ENCODE measurements around the gene SLC27A3. TPM values are rescaled to one million over a fixed set of nuclear protein-coding genes. Genes with fewer than 3 reads are reported as not detected.
A peak's percentile ranks its signal among the peaks of the same experiment; 100 is the strongest.

The SLC27A3 gene
- total RNA-seq, 1 experiment from 2014 or later = 0.74 TPM

DNA sequence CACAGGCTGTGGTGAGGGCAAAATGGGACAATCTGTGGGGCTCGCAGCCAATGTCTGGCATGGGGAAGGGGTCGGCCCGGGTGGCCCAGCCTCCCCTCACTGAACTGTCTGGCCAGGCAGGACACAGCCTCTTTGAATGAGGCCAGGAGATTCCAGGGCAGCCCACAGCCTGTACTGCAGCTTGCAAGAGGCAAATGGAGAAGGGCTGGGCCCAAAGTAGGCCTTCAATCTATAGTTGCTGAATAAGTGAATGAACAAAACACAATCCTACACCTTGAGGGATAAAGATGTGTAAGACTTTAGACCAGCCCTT, 23.2 kb downstream of the SLC27A3 start:
- DNase-seq (ENCODE audit: low read depth) = no peak

DNA sequence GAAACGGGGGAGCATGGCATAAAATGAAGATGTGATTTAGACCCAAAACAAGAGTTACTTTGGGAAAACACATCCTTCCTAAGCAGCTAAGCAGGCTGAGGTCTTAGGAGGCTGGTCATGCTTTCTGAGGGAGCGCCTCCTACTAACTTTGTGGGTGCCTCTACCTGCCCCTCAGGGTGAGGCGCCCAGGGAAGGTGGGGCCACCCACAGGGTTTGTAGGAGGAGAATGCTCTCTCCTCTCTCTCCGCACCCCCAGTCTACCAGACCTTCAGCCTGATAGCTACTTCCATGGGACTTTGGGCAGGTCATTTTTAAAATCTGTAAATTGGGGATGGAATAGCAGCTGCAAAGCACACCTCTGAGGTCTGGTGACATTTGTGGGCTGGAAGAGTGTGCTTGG, 23.8 kb downstream of the SLC27A3 start:
- no peak for DNase-seq (ENCODE audit: low read depth)

DNA sequence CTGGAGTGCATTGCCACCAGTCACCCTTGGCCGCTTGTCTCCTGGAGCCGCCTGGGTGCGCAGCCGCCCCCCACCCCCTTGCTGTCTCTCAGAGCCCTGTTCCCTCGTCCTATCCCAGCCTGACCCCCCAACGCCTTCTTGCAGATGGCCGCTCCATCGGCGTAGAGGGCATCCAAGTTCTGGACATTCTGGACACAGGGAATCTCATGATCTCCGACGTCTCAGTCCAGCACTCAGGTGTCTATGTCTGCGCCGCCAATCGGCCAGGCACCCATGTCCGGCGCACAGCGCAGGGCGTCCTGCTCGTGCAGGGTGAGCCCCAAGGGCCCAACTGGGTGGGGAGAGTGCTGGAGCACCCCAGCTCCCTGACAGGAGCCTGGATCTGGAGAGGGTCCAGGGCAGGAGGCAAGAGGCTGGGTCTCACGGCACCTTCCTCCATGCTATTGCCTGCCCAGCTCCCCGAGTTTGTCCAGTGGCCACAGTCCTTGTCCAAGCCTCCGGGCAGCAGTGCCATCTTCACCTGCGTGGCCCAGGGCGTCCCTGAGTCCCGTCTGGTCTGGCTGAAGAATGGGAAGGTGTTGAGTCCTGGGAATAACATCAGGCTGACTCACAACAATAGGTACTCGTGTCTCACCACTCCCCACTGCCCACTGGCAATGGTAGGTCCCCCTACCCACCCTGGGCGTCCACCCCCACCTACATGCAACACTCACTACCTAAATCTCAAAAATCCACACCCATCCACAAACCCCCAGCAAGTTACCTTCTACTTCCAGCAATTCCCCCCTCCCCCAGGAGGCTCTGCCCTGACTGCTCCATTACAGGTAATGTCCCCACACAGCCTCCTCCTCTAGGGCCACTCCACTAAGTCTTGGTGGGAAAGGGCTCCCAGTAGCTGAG, 24.6 kb downstream of the SLC27A3 start:
- no peak for DNase-seq (ENCODE audit: low read depth)

DNA sequence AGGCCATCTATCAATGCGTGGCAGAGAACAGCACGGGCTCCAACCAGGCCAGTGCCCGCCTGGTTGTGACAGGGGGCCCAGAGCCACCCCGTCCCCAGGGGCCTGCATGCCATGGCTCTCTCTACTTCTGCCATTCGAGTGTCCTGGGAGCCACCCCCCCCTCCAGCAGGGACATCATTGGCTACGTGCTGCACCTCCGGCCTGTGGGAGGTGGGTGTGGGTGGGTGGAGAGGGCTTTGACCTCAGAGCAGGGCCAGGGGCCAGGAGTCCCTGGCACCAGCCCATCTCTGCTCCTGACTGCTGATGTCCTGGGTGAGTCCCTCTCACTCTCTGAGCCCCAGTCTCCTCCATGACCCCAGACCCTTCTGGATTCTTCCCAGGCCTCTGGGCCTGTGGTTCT, 25.3 kb downstream of the SLC27A3 start:
- no peak for DNase-seq (ENCODE audit: low read depth)

DNA sequence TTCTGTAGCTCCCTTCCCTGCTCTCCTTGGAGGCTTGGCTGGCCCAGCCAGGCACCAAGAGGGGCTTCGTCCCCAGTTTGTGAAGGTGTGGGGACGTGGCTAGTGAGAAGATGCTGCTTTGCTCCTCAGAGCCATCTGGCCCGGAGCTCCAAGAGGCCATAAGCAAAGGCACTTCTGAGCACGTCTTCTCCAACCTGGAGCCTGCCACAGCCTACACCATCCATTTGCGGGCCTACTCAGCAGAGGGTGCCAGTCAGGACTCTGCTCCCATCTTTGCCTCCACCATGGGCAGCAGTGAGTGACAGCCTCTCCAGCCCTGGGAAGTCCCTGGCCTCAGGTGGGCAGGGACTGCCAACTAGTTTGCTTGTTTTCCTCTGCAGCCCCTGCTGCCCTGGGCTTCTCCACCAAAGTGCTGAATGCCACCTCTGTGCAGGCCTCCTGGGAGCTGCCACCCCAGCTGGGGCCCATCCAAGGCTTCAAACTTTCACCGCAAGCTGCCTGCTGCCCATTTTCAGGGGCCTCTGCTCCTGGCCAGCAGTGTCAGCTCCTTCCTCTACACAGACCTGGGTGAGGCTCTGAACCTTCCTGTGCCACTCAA, 25.9 kb downstream of the SLC27A3 start:
- no peak for DNase-seq (ENCODE audit: low read depth)

DNA sequence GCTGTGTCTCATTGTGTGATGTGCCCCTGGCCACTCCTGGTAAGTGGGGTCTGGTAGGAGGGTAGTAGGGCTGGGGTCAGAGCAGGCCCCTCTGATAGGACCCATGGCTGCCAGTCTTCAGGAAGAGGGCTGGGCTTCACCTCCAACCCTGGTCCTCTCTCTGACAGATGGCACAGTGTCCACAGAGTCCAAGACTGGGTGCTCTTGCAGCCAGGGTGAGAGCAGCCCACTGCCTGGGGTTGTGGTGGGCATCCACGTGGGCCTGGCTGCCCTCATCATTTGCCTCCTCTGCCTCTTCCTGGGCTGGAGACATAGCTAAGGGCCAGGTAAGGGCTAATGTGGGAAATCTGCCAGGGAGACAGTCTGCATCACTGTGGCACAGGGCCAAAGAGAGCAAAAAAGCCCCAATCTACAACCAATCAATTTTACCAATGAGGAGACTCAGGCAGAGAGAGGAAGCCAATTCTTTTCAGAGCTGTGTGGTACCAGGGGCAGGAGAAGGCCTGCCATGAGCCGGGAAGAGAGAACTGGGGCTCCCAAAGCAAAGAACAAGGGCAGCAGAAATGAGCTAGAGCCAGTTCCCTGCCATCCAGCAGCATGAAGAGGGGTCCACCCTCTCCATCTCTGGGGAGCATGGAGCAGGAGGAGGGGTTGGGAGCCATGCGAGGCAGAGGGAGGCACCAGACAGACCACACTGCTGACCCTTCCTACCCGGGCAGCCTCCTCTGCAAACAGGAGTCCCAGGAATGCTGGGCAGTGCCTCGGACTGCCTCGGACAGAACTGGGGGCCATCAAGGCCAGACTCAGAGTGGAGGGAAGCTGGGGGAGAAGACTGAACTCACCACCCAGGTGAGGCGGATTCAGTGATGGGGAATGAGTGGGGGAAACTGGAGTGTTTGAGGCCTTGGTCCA, 26.8 kb downstream of the SLC27A3 start:
- DNase-seq (ENCODE audit: low read depth) = no peak

DNA sequence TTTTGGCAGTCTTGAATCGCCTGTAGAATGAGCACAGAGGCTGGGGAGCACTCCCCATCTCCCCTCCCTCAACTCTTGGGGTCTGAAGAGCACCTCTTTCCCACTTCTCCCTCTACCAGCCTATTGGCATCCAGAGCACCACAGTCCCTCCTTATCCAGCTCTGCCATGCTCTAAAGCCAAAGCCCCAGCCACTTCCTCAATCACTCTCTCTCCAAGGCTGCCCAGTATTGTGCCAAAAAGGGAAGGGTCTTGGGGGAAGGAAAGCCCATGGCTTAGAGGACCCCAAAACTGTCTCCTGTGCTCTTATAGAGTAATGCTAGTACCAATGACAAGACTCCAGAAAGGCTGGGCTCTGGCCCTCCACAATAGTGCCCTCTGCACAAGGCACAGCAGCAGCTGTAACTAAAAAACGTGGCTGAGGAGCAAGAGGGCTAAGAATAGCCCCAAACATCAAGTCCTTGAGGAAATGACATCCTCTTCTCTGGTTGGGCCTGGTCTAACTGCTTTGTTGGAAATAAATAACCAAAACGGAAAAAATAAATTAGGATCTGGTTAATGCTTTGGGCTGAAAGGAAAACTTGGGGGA, 28.4 kb downstream of the SLC27A3 start:
- no peak for DNase-seq (ENCODE audit: low read depth)

DNA sequence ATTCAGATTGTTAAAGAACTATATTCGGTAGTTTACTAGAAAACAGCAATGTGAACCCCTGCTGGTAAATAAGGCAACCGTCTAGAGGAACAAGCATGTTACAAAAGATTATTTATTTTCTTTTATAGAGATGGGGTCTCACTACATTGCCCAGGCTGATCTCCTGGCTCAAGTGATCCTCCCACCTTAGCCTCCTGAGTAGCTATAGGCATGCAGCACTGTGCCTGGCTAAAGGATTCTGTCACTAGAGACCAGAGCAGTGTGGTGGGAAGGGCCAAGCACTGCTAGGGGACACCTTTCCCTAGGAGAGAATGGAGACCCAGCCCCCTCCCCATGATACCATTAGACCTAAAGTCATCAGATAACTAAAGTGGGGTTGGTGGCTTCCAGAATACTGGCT, 28.9 kb downstream of the SLC27A3 start:
- DNase-seq (ENCODE audit: low read depth) = no peak

DNA sequence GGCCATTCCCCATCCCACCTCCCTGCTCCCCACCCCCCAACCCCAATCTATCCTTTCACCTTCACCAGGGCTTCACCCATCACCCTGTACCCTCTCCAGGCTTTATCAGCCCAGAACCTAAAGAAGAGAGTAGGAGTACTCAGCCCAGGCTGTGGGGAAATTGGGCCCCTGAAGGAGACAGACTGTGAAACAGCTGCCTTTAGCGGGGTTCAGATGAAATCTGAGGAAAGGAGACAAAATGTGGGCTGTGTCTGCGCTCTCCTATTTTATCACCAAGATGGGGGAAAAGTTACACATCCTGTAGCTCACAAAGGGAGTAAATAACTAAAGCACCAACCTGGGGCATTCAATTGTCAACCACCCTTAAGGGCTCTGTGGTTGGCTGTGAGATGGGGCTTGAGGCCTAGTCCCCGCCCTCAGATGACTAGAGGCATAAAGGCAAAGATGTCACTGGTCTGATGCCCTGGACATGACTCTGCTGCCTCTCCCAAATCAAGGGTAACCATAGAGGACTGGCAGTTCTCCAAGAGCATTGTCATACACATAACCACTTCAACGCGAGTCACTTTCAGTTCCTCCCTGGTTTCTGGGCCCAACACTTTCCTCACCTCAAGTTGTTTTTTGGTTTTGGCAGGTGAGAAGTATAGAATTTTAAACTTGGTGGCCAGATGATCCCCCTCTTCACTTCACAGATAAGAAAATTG, 30.0 kb downstream of the SLC27A3 start:
- peak; percentile 81 for DNase-seq (ENCODE audit: low read depth)

DNA sequence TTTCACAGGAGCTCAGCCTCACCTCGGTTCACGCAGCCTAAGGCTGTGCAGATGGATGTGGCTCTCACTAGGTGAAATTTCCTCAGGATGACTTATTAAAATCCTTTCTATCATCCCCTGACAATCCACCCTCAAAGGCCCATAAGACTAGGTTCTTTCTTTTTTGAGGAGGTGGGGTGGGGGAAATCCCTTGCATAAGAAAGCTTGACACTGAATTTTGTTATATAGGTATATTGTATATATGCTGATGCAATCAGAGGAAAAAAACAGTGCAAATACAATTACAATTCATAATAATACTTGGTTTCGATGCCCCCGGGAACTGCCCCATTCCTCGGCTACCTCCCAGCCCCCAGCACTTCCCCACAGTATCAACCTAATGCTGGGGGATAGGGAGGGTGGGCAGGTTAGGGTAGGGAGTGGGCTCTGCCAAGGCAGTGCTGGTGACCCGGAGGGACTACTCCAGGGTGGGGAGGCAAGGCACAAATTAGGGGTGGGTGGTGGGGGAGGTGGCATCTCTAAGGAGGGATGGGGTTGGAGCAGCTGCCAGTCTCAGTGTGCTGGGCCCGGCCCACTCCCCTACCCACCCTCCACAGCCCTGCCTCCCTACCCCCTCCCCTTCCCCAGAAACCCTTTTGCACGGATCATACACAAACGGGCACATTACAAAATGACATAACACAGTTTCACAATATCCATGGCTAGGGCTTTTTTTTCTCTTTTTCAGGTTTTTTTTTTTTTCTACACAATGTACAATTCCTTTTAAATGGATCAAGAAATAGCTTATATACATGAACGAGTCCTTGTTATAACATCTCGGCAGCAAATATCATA, 30.9 kb downstream of the SLC27A3 start:
- no peak for DNase-seq (ENCODE audit: low read depth)

DNA sequence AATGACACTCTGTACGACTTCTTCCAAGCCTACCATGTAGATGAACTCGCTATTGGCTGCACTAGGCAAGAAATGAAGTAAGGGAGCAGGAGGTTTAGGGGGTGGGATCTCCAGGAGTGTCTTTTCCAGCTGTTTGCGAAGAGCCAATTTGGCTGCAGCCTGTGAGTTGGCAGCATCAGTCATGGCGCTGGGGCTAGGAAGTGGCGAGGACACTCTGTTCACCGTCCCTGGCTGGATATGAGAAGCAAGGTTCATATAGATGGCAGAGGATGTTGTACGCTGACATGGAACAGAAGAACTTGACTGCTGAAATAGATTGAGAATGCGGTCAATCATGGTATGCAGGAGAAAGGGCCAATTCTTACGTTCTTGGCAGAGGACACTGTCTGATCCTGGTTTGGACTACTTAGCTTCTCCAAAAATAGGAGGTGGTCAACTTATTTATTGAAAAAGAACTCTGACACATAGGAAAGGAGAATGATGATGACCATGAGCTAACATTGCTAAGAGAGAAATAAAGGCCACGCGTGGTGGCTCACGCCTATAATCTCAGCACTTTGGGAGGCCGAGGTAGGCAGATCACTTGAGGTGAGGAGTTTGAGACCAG, 41.2 kb downstream of the SLC27A3 start:
- no peak for DNase-seq (ENCODE audit: low read depth)

DNA sequence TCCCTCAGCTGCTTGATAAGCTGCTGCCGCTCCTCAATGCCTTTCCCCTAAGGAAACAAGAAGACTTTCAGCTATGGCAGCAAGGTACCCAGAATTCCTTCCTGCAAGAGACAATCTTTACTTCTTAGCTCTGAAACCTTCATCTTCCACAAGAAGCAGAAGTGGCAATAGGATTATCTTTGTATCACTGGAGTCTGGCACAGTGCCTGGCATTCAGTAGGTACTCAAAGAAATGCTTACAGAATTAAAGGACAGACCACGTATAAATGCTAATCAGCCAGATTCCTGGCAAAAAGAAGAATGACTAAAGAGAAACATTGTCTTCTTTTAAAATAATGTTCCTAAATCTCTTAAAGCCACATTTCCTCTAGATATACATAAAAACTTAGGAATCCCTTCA, 43.7 kb downstream of the SLC27A3 start:
- DNase-seq (ENCODE audit: low read depth) = no peak

DNA sequence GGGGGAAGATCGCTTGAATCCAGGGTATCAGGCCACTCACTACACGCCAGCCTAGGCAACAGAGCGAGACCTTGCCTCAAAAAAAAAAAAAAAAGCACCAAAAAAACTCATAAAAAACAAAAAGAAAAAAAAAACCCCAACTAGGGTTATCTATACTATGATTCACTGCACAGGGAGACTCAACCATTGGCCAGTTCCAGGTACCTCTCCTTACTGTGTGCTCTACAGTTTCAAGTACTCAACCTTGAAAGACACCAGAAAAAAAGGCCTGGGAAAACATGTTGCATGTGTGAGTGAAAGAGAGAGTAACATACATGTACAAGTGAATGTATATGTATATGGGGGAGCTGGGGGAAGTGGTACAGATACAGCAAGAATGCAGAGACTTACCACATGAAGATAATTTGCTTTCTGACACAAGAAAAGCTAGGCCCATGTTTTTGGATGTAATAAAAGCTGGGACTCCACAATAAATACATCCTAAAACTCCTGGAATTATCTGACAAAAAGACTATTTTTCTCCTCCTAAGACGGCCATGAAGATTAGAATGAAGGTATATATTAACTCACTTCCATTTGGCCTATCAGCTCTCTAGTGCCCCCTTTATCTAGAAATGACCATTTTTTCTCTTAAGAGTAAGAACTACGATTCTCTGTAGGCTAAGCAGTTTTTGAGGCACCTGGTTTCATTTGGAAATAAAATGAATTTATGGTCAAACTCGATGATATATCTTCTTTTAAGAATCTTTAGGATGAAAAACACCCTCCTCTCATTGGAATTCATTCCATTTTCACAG, 52.2 kb downstream of the SLC27A3 start:
- no peak for DNase-seq (ENCODE audit: low read depth)

Small RNA genes within 50 kb of the gene (small RNA-seq; reads per million reads assigned to genes)
- gene RF00019 = not detected

Other genes with a start within 250 kb of the SLC27A3 start
- 1,050 and 1,792 TPM in 2 replicates for gene S100A6, start 239.4 kb upstream of the SLC27A3 start, total RNA-seq (2014; rRNA removed; shearing (Covaris generic))
- 0.53 and 2.4 TPM in 2 replicates for gene S100A5, start 234.5 kb upstream of the SLC27A3 start, total RNA-seq (2014; rRNA removed; shearing (Covaris generic))
- 25.4 and 29.0 TPM in 2 replicates for gene S100A4, start 229.6 kb upstream of the SLC27A3 start, total RNA-seq (2014; rRNA removed; shearing (Covaris generic))
- gene S100A3, start 226.1 kb upstream of the SLC27A3 start, total RNA-seq (2014; rRNA removed; shearing (Covaris generic)) = 9.6 and 14.4 TPM in 2 replicates
- 79.0 and 143 TPM in 2 replicates for gene S100A2, start 209.6 kb upstream of the SLC27A3 start, total RNA-seq (2014; rRNA removed; shearing (Covaris generic))
- gene S100A16, start 162.3 kb upstream of the SLC27A3 start, total RNA-seq (2014; rRNA removed; shearing (Covaris generic)) = 862 and 1,038 TPM in 2 replicates
- gene S100A14, start 159.1 kb upstream of the SLC27A3 start, total RNA-seq (2014; rRNA removed; shearing (Covaris generic)) = 0.88 TPM in 1 of 2 replicates, not detected in the other
- gene S100A13, start 147.9 kb upstream of the SLC27A3 start, total RNA-seq (2014; rRNA removed; shearing (Covaris generic)) = 71.0 and 106 TPM in 2 replicates
- gene S100A1, start 147.0 kb upstream of the SLC27A3 start, total RNA-seq (2014; rRNA removed; shearing (Covaris generic)) = 0.17 TPM in 1 of 2 replicates, not detected in the other
- gene CHTOP, start 141.3 kb upstream of the SLC27A3 start, total RNA-seq (2014; rRNA removed; shearing (Covaris generic)) = 46.3 and 55.8 TPM in 2 replicates
- 64.0 and 74.4 TPM in 2 replicates for gene SNAPIN, start 116.7 kb upstream of the SLC27A3 start, total RNA-seq (2014; rRNA removed; shearing (Covaris generic))
- 359 and 368 TPM in 2 replicates for gene ILF2, start 104.4 kb upstream of the SLC27A3 start, total RNA-seq (2014; rRNA removed; shearing (Covaris generic))
- gene NPR1, start 96.7 kb upstream of the SLC27A3 start, total RNA-seq (2014; rRNA removed; shearing (Covaris generic)) = 0.02 and 0.03 TPM in 2 replicates
- gene INTS3, start 47.4 kb upstream of the SLC27A3 start, total RNA-seq (2014; rRNA removed; shearing (Covaris generic)) = 22.1 and 22.2 TPM in 2 replicates
- 5.6 and 9.5 TPM in 2 replicates for gene GATAD2B, start 147.6 kb downstream of the SLC27A3 start, total RNA-seq (2014; rRNA removed; shearing (Covaris generic))
- gene DENND4B, start 171.3 kb downstream of the SLC27A3 start, total RNA-seq (2014; rRNA removed; shearing (Covaris generic)) = 15.2 and 17.6 TPM in 2 replicates
- gene CRTC2, start 183.2 kb downstream of the SLC27A3 start, total RNA-seq (2014; rRNA removed; shearing (Covaris generic)) = 17.6 and 26.6 TPM in 2 replicates
- 104 and 126 TPM in 2 replicates for gene SLC39A1, start 188.1 kb downstream of the SLC27A3 start, total RNA-seq (2014; rRNA removed; shearing (Covaris generic))
- 9.0 and 11.2 TPM in 2 replicates for gene CREB3L4, start 192.5 kb downstream of the SLC27A3 start, total RNA-seq (2014; rRNA removed; shearing (Covaris generic))
- 174 and 189 TPM in 2 replicates for gene JTB, start 202.3 kb downstream of the SLC27A3 start, total RNA-seq (2014; rRNA removed; shearing (Covaris generic))
- 33.9 and 52.3 TPM in 2 replicates for gene RAB13, start 210.9 kb downstream of the SLC27A3 start, total RNA-seq (2014; rRNA removed; shearing (Covaris generic))
- 1,691 and 2,292 TPM in 2 replicates for gene RPS27, start 215.4 kb downstream of the SLC27A3 start, total RNA-seq (2014; rRNA removed; shearing (Covaris generic))